ENCODE measurements around the gene TBXA2R.

Gene TBXA2R

GRCh38 chr19:3580156-3580934 lies 26.3 kb downstream of the TBXA2R start:
- Histone ChIP-seq H3K4me3 (ENCODE audit: insufficient read depth, low read length, poor library complexity, severe bottlenecking) (no peak overlapping the region), H3K9ac (ENCODE audit: low read length) (no peak overlapping the region), H3K9me3 (ENCODE audit: insufficient read depth, low read length) (no peaks in the 10 kb centered on the region), H3K9me2 (replicated peaks; ENCODE audit: insufficient read depth, low read length) (no peaks in the 10 kb centered on the region), H4K20me1 (ENCODE audit: low read depth, low read length) (no peaks in the 10 kb centered on the region), H3K27ac (ENCODE audit: low read depth, low read length) (no peak overlapping the region), H3K4me2 (ENCODE audit: low read depth, low read length, poor library complexity, severe bottlenecking) (no peak overlapping the region), H3K36me3 (ENCODE audit: low read length) (no peaks in the 10 kb centered on the region), H3K79me2 (ENCODE audit: insufficient read depth, low read length) (no peaks in the 10 kb centered on the region), H3F3A (ENCODE audit: insufficient read depth) (no peaks in the 10 kb centered on the region), H3K27me3 (ENCODE audit: low read length) (no peaks in the 10 kb centered on the region), H2AFZ (ENCODE audit: low read depth, low read length, severe bottlenecking) (no peak overlapping the region)
- TF ChIP-seq CTCF (IDR thresholded peaks at IDR 0.05; ENCODE audit: insufficient read depth, low read length, poor library complexity, severe bottlenecking), result no peak
- no peak for TF ChIP-seq EZH2phosphoT487 (conservative IDR thresholded peaks at IDR 0.05; ENCODE audit: low read length)

- TF ChIP-seq CTCF (IDR thresholded peaks at IDR 0.05; ENCODE audit: insufficient read depth, low read length, poor library complexity, severe bottlenecking) (no peak), EZH2phosphoT487 (conservative IDR thresholded peaks at IDR 0.05; ENCODE audit: low read length) (no peak)
- Histone ChIP-seq H2AFZ (ENCODE audit: low read depth, low read length, severe bottlenecking) (no peak overlapping the region), H3K4me2 (ENCODE audit: low read depth, low read length, poor library complexity, severe bottlenecking) (no peak overlapping the region), H3K27ac (ENCODE audit: low read depth, low read length) (no peak overlapping the region), H3K79me2 (ENCODE audit: insufficient read depth, low read length) (no peaks in the 10 kb centered on the region), H3F3A (ENCODE audit: insufficient read depth) (no peaks in the 10 kb centered on the region), H3K9ac (ENCODE audit: low read length) (no peak overlapping the region), H3K4me3 (ENCODE audit: insufficient read depth, low read length, poor library complexity, severe bottlenecking) (no peak overlapping the region), H3K27me3 (ENCODE audit: low read length) (no peaks in the 10 kb centered on the region), H4K20me1 (ENCODE audit: low read depth, low read length) (no peaks in the 10 kb centered on the region), H3K9me3 (ENCODE audit: insufficient read depth, low read length) (no peaks in the 10 kb centered on the region), H3K36me3 (ENCODE audit: low read length) (no peaks in the 10 kb centered on the region), H3K9me2 (replicated peaks; ENCODE audit: insufficient read depth, low read length) (no peaks in the 10 kb centered on the region)
These were observed 28.3 kb downstream of the TBXA2R start for GRCh38 chr19:3578390-3578789.

GRCh38 chr19:3577723-3578344 lies 28.8 kb downstream of the TBXA2R start:
- Histone ChIP-seq H3K36me3 (ENCODE audit: low read length) (no peaks in the 10 kb centered on the region), H3K79me2 (ENCODE audit: insufficient read depth, low read length) (no peaks in the 10 kb centered on the region), H3K9me3 (ENCODE audit: insufficient read depth, low read length) (no peaks in the 10 kb centered on the region), H2AFZ (ENCODE audit: low read depth, low read length, severe bottlenecking) (no peak overlapping the region), H4K20me1 (ENCODE audit: low read depth, low read length) (no peaks in the 10 kb centered on the region), H3K4me2 (ENCODE audit: low read depth, low read length, poor library complexity, severe bottlenecking) (no peak overlapping the region), H3K27ac (ENCODE audit: low read depth, low read length) (no peak overlapping the region), H3K27me3 (ENCODE audit: low read length) (no peaks in the 10 kb centered on the region), H3K9me2 (replicated peaks; ENCODE audit: insufficient read depth, low read length) (no peaks in the 10 kb centered on the region), H3K9ac (ENCODE audit: low read length) (no peak overlapping the region), H3K4me3 (ENCODE audit: insufficient read depth, low read length, poor library complexity, severe bottlenecking) (no peak overlapping the region), H3F3A (ENCODE audit: insufficient read depth) (no peaks in the 10 kb centered on the region)
- TF ChIP-seq CTCF (IDR thresholded peaks at IDR 0.05; ENCODE audit: insufficient read depth, low read length, poor library complexity, severe bottlenecking) (no peak), EZH2phosphoT487 (conservative IDR thresholded peaks at IDR 0.05; ENCODE audit: low read length) (no peak)

Measured in SU-DHL-6 (cell line).